PC-3 (cell line): ENCODE measurements around the gene RGS7.

Experiments
- EZH2 ChIP-seq: fragments of 300-600 bp; sonication (generic); IDR thresholded peaks from one replicate; pipeline ENCODE4 v1.6.1; 2017; ENCODE audit warnings: antibody characterized with exemption, mild to moderate bottlenecking, low read length; ENCODE audit not compliant: unreplicated experiment
- EZH2phosphoT487 ChIP-seq: fragments of 300-600 bp; sonication (generic); IDR thresholded peaks from 2 replicates; pipeline ENCODE4 v1.6.1; 2018; ENCODE audit warnings: mild to moderate bottlenecking, antibody characterized with exemption, low read length, borderline replicate concordance
- TF ChIP-seq, protein P1 (sequence below): fragments of 300-600 bp; sonication (generic); conservative IDR thresholded peaks from 2 replicates; pipeline ENCODE4 v1.5.1; 2017; ENCODE audit warnings: antibody characterized with exemption, low read depth, mild to moderate bottlenecking, low read length

DNA sequence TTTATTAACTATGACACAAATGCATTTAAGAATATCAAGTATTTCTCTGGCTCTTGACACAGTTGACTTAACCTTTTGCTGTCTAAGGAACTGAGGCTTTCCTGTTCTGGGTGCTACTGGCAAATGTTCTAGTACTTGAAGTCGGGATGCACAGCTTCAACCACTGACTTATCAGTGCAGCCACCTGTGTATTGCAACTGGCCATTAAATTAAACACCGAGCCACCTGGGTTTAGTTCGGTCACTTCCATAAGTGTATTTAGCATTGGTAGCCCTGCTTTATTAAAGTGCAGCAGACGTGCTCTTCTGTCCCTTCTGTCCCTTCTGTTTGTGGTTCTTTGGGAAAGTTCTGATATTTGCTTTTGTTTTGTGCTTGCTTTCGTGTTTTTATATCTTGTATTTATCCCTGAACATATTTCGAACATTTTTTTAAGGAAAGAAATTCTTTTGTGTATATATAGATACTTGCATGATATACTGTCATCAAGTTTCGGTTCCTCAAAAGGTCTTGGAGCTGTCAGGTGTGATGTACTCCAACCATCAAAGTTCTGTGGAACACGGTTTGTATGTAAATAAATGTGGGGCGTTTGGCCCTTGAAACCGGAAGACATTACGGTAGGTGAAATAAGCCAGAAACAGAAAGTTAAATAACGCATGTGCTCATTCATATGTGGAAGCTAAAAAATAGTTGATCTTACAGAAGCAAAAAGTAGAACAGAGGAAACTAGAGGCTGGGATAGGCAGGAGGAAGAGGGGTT lies 447.1 kb downstream of the RGS7 start:
- TF ChIP-seq, protein P1, sequence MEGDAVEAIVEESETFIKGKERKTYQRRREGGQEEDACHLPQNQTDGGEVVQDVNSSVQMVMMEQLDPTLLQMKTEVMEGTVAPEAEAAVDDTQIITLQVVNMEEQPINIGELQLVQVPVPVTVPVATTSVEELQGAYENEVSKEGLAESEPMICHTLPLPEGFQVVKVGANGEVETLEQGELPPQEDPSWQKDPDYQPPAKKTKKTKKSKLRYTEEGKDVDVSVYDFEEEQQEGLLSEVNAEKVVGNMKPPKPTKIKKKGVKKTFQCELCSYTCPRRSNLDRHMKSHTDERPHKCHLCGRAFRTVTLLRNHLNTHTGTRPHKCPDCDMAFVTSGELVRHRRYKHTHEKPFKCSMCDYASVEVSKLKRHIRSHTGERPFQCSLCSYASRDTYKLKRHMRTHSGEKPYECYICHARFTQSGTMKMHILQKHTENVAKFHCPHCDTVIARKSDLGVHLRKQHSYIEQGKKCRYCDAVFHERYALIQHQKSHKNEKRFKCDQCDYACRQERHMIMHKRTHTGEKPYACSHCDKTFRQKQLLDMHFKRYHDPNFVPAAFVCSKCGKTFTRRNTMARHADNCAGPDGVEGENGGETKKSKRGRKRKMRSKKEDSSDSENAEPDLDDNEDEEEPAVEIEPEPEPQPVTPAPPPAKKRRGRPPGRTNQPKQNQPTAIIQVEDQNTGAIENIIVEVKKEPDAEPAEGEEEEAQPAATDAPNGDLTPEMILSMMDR = no peak
- TF ChIP-seq EZH2phosphoT487 (no peak), EZH2 (no peak)
